NCI-H1105 (cell line): Measurements from ENCODE around the gene KRT81.
"Not testable (repeated sequence)": the region's sequence is repeated elsewhere in the genome, so short reads cannot be mapped to it uniquely, and the experiment has no call there.

ENCODE experiments used
- DNase-seq: peaks from one replicate; lab custom pipeline; 2025; lab: John Stamatoyannopoulos, UW

Gene KRT81

DNA sequence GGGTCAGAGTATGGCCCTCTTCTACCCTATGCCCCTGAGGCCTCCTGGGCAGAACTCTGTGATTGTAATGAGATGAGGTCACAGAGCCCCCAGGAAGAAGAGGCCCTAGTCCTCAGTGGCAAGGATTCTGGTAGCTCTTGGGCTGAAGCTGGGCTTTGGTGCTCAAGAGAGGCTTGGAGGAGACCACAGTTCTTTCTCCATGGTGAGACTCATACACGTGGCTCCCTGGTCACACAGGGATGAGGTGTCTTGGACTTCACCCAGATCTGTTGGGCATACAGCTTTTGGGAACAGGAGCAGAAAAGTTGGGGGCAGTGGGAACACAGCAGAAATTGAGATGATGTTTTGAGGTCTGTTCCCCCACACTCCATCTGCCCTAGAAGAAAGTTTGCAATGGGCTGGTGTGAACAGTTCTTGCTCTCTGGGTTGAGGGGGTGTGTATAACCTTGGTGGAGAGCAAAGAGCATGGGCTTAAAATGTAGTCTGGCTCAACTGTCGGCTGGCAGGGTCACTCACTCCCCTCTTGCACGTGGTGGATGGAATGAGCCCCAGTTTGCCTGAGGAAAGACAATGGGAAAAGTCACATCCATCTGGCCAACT is 16.7 kb downstream of the KRT81 start, which contains the start of gene KRT86:
KRT86 (plus strand) TSS at position 125 of the 600 bp plus-strand sequence. CDS start 27,272 bp downstream, outside the sequence.
- DNase-seq = no peak

DNA sequence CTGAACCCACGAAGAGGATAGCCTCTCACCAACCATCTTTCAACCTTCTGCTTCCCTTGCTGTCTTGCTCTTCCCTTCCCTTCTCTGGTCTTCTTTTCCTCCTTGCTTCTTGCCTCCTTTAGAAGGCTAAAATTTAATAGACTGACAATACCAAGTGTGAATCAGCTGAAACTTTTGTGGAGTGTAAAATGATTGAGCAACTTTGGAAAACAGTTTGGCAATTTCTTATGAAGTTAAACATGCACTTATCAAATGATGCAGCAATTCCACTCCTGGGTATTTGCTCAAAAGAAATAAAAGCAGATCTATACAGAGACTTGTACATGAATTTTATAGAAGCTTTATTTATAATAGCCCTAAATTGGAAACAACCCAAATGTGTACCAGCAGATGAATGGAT is 20.2 kb downstream of the KRT81 start:
- DNase-seq = no peak

GRCh38 chr12:52270541-52271070 is 20.7 kb downstream of the KRT81 start:
- DNase-seq = no peak

GRCh38 chr12:52268212-52268611 is 23.1 kb downstream of the KRT81 start:
- DNase-seq = no peak

DNA sequence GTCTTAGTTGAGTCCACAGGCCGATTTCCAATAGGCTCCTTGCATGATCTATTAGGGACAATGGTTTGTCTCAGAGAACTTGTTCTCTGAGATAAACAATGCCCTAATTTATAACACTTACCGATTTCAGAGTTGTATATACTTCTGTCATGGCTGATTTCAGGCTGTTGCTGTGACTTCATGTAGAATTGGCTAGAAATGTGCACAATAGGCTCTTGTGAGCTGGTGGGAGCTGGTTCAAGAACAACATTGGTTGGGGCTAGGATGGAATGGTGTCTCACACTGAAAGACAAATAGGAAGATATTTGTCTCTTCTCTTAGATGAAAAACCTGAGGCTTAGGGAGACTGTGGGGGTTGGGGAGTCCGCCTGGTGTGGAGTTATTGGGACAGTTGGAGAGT is 23.6 kb downstream of the KRT81 start:
- no peak for DNase-seq

DNA sequence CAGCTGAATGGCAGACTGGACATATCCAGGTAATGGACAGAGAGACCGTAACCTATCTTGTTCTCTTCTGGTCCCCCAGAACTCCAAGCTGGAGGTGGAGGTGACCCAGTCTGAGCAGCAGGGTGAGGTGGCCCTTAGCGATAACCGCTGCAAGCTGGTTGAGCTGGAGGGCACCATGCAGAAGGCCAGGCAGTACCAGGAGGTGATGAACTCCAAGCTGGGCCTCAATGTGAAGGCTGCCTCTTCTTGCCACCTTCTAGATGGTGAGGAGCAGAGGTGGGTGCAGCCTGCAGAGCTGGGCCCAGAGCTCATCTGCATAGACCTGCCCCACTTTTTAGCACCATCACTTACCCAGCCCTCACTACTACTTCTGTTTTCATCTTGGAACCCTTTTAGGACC is 24.1 kb downstream of the KRT81 start:
- DNase-seq = no peak

DNA sequence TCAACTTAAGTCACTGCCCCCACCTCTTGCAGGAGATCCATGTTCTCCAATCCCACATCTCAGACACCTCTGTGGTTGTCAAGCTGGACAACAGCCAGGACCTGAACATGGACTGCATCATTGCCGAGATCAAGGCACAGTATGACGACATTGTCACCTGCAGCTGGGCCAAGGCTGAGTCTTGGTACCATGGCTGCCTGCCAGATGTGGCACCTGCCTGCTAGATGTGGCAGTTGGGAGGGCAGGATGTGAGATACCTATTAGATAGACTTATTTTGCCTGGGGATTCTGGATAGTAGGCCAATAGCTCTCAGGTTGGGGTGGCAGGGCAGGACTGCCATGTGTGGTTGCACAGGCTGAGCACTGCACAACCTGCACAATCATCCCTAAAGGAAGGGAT is 24.8 kb downstream of the KRT81 start:
- no peak for DNase-seq

DNA sequence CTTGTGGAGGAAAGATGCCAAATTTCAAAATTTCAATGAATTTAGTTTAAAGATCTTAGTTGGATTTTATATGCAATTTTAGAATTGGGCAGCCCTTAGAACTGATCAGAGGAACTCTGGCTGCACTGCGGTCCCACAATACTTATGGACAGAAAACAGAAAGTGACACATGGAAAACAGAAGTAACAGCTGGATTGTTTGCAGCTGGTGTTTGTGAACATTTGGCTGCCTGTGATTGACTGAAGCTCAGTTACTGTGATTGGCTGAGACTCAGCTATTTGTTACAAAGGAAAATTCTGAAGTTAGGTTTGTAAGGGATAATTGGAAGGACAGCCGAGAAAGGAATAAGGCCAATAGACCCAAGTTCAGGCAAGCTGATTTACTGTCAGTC is 26.9 kb downstream of the KRT81 start:
- no peak for DNase-seq

DNA sequence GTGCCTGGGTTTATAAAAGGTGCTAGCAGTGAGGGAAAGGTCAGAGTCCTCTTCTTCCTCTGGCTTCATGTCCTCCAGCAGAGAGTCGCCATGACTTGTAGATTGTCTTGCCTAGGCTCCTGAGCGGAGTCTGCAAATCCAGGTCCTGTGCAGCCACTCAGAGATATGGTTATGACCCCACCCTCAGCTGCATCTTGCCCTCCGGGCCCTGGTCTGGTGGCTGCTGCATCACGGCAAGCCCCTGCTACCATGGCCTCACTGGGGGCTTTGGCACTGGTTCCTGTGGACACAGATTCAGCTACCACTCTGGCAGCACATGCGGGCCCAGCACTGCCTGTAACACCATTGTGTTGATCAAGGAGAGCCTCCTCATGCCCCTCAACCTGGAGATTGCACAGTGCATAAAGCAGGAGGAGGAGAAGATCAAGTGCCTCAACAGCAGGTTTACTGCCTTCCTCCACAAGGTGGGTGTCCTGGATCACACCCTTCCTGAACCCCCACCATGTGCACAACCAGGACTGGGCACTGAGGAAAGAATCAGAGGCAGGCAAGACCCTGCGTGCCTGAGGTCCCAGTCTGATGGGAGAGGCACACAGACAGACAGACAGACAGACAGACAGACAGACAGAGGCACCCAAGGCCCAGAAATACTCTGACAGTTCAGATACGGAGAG is 27.4 kb downstream of the KRT81 start:
- no peak for DNase-seq

- no peak for DNase-seq
Observed at GRCh38 chr12:52262286-52262685, 29.0 kb downstream of the KRT81 start.

DNA sequence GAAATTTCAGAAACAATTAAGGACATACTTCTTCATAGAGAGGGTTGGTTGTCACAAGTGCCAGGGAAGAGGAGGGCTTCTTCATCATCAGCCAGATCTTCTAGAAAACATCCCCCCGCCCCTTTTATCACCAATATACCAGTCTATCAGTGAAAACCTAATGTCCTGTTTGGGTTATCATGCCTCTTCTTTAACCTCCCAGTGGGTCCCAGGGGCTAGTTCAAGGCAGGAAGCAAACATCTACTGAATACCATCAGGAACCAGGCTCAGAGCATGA is 30.2 kb downstream of the KRT81 start:
- DNase-seq = no peak

DNA sequence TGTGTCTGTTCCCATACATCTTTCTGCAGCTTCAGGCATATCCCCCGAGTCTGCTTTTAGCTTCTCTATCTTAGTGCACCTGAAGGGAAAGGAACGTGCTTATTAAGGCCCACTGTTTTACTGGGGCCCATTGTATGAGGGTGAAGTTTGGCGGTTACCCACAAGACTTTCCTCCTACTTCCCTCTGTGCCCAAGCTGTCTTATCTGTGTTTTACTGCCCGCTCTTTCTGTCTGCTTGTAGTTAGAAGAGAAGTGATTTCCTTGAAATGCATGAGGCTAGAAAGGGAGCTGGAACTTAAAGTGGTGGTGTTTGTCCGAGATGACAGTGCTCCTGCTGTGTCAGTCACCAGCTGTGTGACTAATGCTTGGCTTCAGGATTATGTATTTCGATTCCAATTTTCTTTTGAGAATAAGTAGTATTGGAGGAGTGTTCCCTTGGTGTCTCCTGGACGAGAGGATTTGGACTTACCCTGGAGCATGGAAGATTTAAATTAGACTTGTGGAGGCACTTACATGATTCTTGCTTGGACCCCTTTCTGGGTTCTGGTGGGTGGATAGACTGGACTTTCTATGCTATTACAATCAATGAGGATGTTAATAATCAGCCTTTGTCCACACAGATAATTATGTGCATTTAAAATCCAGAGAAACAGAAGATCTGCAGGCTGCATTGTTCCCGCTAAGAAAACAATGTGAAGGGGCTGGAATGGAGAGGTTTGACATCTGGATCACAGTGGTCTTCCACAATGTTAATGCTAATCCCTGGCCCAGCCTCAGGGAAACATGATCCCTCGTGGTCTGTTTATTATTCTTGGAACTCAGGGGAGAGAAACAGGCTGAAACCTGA is 30.8 kb downstream of the KRT81 start:
- DNase-seq = no peak

DNA sequence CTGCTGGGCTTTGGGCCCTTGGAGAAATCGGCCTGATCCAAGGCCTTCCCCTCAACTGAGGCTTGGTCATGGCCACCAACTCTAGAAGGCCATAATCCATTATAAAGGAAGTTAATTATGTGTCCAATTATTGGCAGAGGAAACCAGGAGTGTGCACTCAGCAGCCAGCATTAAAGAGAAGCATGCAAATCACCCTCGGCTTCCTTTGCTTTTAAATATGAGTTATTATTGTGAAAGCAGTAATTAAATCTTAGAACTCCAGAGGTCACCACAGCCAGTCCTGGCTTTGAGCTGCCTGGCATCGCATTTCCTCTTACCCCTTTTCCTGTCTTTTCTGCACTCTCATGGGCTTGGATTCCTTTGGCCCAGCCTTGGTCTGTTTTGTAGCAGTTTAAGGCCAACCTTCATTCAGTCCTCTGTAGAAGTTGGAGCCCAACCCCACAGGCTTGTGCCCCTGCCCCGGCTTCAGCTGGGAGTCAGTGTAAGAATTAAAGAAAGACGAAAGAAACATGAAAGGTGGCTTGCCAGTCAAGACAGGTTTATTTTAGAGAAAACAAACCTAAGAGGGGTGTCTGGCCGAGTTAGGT is 31.6 kb downstream of the KRT81 start:
- DNase-seq = no peak

DNA sequence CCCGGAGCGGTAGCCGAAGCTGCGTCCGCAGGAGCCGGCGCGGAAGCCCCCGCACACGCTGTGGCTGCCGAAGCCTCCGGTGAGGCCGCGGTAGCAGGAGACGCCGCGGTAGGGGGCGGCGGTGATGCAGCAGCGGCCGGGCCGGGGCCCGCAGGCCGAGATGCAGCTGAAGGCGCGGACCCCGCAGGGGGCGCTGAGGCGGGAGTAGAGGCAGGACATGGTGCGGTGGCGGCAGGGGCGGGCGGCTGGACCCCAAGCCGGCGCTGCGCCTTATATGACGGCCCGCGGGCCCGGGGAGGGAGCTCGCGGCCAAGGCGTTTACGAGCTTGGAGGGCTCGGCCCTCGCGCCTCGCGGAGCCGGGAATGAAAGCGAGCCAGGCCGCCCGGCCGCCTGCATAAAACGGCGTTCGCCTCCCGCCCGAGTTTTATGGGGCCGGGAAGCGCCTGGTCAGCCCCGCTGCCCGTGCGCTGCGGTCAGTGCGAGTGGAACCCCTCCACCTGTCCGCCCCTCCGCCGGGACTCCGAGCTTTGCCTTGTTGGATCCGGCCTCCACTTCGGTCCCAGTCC is 32.9 kb downstream of the KRT81 start:
- no peak for DNase-seq

- not testable (repeated sequence) for DNase-seq
Observed at GRCh38 chr12:52257922-52258321, 33.4 kb downstream of the KRT81 start.

DNA sequence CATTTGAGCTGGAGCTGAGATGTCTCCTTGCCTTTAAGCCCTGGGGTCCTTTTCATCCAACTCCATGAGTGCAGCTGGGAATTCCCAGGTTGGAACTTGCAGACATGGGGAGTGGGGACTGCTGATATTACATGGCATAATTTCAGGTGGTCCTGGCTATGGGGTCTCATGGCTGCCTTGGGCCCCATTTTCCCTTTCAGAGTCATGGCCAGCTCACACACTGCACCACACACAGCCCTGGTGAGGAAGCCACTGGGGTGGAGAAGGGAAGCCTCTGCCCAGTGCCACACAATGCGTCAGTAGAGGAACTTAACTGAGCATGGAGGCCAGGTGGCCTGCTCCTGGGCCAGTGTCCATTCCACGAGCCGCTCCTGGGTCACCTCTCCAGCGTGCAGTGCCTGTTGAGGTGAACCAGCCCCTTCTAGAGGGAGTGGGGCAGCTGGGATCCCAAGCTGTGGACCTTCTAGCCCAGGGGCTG is 34.2 kb downstream of the KRT81 start:
- no peak for DNase-seq

- no peak for DNase-seq
Observed at GRCh38 chr12:52256584-52256935, 34.8 kb downstream of the KRT81 start.

- DNase-seq = no peak
Observed at GRCh38 chr12:52255926-52256583, 35.3 kb downstream of the KRT81 start.

GRCh38 chr12:52254965-52255751 is 36.2 kb downstream of the KRT81 start:
- no peak for DNase-seq

DNA sequence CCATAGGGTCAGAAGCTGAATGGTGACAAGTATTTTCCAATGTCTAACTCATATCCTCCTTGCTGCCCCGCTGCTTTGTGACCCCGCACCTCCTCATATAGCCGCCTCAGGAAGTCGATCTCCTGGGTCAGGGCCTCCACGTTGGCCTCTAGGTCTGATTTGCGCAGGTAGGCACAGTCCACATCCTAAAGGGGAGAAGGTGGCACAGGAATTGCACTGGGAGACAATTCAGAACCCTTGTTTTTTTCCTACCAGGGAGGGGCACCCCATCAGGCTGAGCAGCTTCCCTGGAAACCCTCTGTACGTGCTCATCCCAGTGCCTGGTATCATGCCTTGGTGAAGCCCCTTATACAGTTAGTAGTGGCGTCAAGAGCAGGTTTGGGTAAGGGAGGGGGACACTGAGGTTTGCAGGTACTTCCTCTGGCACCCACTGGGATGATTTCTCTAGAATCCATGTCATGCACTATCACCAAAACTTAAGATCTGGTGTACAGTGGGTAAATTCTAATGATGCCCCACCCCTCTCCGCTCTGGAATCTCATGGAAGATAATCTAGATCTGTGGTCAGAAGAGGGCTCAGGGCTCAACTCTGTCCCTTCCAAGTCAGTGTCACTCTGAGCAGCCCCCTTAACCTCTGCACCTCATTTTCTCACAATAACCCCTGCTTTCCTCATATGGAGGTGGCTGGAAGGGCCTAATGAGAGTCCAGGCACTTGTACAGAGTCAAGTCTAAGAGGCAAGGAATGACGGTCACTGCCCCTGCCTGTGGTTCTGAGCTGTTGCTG is 37.0 kb downstream of the KRT81 start:
- DNase-seq = no peak
